HL-60 (cell line): ENCODE results near the gene OR1E2.

Source experiments
- DNase-seq, 2 experiments: peaks; one replicate each; pipeline ENCODE4 v3.0.0-alpha.2; 2010 to 2020; ENCODE audit warnings: low read depth in 1 of 2, low spot score in 1 of 2
- H3K27ac ChIP-seq: fragments of 250-450 bp; sonication (Bioruptor Pico); replicated peaks from 2 replicates; pipeline ENCODE4 v1.5.1; 2020; ENCODE audit warnings: mild to moderate bottlenecking, moderate library complexity
- H3K27me3 ChIP-seq: fragments of 250-450 bp; sonication (Bioruptor Pico); 2 replicates; pipeline ENCODE4 v1.5.1; 2021; ENCODE audit warnings: mild to moderate bottlenecking, moderate library complexity; ENCODE audit not compliant: insufficient read depth, poor library complexity, severe bottlenecking
- H3K4me3 ChIP-seq: replicated peaks from 2 replicates; pipeline ENCODE4 v1.5.1; 2011; ENCODE audit warnings: mild to moderate bottlenecking, control low read depth, low read length; ENCODE audit not compliant: insufficient read depth
- GABPA ChIP-seq: IDR thresholded peaks from 2 replicates; pipeline ENCODE4 v1.6.1; 2012; ENCODE audit warnings: low read depth
- POLR2AphosphoS5 ChIP-seq: IDR thresholded peaks from 2 replicates; pipeline ENCODE4 v1.6.1; 2012; ENCODE audit warnings: low read depth
- SPI1 ChIP-seq: IDR thresholded peaks from 2 replicates; pipeline ENCODE4 v1.6.1; 2012; ENCODE audit warnings: low read depth, mild to moderate bottlenecking, borderline replicate concordance
- TF ChIP-seq, protein P1 (sequence below): IDR thresholded peaks from one replicate; pipeline ENCODE4 v1.5.1; 2011; ENCODE audit warnings: low read length, control low read depth, inconsistent platforms; ENCODE audit not compliant: insufficient read depth
- TF ChIP-seq, protein P2 (sequence below): IDR thresholded peaks from 2 replicates; pipeline ENCODE4 v1.6.1; 2012; ENCODE audit warnings: low read depth; ENCODE audit not compliant: insufficient replicate concordance

OR1E2 gene

DNA sequence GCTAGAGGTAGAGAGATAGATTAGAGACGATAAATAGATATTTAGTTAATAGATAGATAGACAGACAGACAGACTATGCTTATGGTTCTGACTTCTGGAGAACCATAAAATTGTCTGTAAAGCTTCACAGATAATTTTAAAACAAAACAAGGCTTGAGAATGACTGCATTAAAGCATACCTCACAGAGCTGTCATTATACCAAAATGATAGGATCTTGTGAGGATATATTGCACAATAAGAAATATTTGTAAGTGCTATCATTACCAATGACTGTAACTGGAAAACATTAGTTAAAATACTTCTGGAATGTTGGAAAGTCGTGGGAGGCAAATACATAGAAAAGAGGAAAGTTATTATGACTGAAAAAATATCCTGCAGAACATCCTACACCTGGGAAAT is 31.9 kb downstream of the OR1E2 start:
- TF ChIP-seq SPI1 (no peak), POLR2AphosphoS5 (no peak), GABPA (no peak)
- TF ChIP-seq, protein P1, sequence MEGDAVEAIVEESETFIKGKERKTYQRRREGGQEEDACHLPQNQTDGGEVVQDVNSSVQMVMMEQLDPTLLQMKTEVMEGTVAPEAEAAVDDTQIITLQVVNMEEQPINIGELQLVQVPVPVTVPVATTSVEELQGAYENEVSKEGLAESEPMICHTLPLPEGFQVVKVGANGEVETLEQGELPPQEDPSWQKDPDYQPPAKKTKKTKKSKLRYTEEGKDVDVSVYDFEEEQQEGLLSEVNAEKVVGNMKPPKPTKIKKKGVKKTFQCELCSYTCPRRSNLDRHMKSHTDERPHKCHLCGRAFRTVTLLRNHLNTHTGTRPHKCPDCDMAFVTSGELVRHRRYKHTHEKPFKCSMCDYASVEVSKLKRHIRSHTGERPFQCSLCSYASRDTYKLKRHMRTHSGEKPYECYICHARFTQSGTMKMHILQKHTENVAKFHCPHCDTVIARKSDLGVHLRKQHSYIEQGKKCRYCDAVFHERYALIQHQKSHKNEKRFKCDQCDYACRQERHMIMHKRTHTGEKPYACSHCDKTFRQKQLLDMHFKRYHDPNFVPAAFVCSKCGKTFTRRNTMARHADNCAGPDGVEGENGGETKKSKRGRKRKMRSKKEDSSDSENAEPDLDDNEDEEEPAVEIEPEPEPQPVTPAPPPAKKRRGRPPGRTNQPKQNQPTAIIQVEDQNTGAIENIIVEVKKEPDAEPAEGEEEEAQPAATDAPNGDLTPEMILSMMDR = no peak
- TF ChIP-seq, protein P2, sequence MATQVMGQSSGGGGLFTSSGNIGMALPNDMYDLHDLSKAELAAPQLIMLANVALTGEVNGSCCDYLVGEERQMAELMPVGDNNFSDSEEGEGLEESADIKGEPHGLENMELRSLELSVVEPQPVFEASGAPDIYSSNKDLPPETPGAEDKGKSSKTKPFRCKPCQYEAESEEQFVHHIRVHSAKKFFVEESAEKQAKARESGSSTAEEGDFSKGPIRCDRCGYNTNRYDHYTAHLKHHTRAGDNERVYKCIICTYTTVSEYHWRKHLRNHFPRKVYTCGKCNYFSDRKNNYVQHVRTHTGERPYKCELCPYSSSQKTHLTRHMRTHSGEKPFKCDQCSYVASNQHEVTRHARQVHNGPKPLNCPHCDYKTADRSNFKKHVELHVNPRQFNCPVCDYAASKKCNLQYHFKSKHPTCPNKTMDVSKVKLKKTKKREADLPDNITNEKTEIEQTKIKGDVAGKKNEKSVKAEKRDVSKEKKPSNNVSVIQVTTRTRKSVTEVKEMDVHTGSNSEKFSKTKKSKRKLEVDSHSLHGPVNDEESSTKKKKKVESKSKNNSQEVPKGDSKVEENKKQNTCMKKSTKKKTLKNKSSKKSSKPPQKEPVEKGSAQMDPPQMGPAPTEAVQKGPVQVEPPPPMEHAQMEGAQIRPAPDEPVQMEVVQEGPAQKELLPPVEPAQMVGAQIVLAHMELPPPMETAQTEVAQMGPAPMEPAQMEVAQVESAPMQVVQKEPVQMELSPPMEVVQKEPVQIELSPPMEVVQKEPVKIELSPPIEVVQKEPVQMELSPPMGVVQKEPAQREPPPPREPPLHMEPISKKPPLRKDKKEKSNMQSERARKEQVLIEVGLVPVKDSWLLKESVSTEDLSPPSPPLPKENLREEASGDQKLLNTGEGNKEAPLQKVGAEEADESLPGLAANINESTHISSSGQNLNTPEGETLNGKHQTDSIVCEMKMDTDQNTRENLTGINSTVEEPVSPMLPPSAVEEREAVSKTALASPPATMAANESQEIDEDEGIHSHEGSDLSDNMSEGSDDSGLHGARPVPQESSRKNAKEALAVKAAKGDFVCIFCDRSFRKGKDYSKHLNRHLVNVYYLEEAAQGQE = no peak
- DNase-seq = no peak
- Histone ChIP-seq H3K27ac (no peak overlapping the region), H3K4me3 (no peak overlapping the region), H3K27me3 (no peaks in the 10 kb centered on the region)

DNA sequence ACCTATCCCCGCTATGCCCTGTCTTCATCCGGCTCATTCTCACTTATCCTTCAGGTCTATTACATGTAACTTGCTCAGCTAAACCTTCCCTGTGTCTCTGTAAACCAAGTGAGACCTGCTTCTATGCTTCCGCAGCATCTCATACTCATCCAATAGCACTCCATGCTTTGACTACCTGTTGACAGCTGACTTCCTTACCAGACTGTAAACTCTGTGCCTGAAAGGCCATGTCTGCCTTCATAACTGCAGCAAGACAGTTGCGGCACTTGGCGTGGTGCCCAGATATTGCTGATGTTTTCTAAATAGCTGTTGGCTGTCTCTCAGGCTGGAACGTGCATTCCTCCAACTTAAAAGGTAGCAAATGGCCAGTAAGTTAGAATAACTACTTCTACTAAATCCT is 33.6 kb downstream of the OR1E2 start:
- H3K4me3 ChIP-seq = no peak overlapping the region
- no peak overlapping the region for H3K27ac ChIP-seq
- H3K27me3 ChIP-seq = no peaks in the 10 kb centered on the region
- DNase-seq = no peak
- TF ChIP-seq GABPA = no peak
- TF ChIP-seq, protein P1 = no peak
- TF ChIP-seq, protein P2 = no peak
- no peak for TF ChIP-seq POLR2AphosphoS5
- TF ChIP-seq SPI1 = no peak

DNA sequence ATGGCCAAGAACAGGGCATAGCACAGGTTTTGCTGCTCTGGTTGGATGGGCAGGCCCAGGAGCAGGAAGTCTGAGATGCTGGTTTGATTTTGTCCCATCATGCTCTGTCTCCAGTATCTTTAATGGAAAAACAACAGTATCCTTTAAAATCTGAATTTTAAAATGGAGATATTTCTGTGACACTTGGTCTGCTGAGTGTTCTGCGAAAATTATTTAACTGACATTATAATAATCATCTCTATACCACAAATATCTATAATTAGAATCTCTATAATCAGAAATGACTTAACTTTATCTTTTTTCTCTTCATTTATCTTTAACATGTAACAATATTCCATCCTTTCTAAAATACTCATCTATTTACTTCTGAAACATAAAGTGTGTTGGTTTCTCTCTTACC is 35.3 kb downstream of the OR1E2 start, which contains the start of gene OR1E1:
OR1E1 (minus strand) TSS at position 101 of the 400 bp plus-strand sequence; CDS start at position 101, 0 bp downstream.
- no peaks in the 10 kb centered on the region for H3K27me3 ChIP-seq
- DNase-seq = no peak
- TF ChIP-seq, protein P1 = no peak
- TF ChIP-seq GABPA = no peak
- TF ChIP-seq SPI1 = no peak
- no peak for TF ChIP-seq POLR2AphosphoS5
- TF ChIP-seq, protein P2 = no peak
- H3K27ac ChIP-seq = no peak within 1 kb of the TSS
- H3K4me3 ChIP-seq = no peak within 1 kb of the TSS
